Measurements from ENCODE around the gene SCAF4. TPM values are rescaled to one million over a fixed set of nuclear protein-coding genes. Genes with fewer than 3 reads are reported as not detected.

Gene SCAF4
- total and polyA plus RNA-seq, 4 donors: 7.1 to 11.1 (median 9.3) TPM

DNA sequence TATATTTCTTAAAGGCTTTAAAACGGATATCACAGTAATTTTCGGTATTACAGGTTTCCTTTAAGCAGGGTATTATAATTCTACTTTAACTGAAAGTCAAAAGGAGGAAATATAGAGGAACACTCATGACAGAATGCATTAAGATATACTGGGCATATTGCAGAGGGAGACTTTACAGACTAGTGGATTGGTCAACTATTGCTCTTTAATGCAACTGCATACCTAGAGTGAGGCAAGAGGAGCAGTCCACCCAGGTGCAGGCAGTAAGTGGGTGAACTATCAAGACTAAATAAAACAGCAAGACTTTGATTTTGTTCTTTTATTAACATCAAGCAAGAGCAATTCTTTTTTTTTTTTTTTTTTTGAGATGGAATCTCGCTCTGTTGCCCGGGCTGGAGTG, 10.5 kb downstream of the SCAF4 start:
- no peak overlapping the region for H3K4me3 ChIP-seq (ENCODE audit: low read depth in 1 of 3, low read length in 3 of 3)
- no peaks in the 10 kb centered on the region for H3K9me3 ChIP-seq (ENCODE audit: control insufficient read depth in 4 of 4, low read length in 3 of 4)
- peaks cover 0 to 2% (median 0%) of the 10 kb centered on the region in 4 donors for H3K36me3 ChIP-seq (ENCODE audit: control insufficient read depth in 4 of 4, insufficient read depth in 3 of 4, low read depth in 1 of 4, low read length in 3 of 4)
- H3K27ac ChIP-seq (ENCODE audit: low read depth in 1 of 2, low read length in 2 of 2): no peak overlapping the region
- no peaks in the 10 kb centered on the region for H3K27me3 ChIP-seq (ENCODE audit: control insufficient read depth in 4 of 4, insufficient read depth in 4 of 4, low read length in 3 of 4)
- H3K4me1 ChIP-seq (ENCODE audit: control insufficient read depth in 4 of 4, insufficient read depth in 4 of 4, low read length in 3 of 4): peaks cover 2 to 14% (median 4%) of the 10 kb centered on the region in 4 donors
- 87% methylated on average over 4 of the region's 4 CpGs for WGBS
- no peak overlapping the region for H3K9ac ChIP-seq (ENCODE audit: low read depth in 1 of 2, low read length in 2 of 2)
- no peak for DNase-seq (ENCODE audit: low spot score)
- no peak for TF ChIP-seq TAF1 (conservative IDR thresholded peaks at IDR 0.05)
- no peak for TF ChIP-seq GABPA (IDR thresholded peaks at IDR 0.05 in 1 of 2, conservative IDR thresholded peaks at IDR 0.05 in 1 of 2)
- TF ChIP-seq HNF4G (IDR thresholded peaks at IDR 0.05): no peak
- TF ChIP-seq, protein P1, sequence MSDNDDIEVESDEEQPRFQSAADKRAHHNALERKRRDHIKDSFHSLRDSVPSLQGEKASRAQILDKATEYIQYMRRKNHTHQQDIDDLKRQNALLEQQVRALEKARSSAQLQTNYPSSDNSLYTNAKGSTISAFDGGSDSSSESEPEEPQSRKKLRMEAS (IDR thresholded peaks at IDR 0.05): no peak
- TF ChIP-seq FOXA1 (IDR thresholded peaks at IDR 0.05): no peak
- TF ChIP-seq, protein P2, sequence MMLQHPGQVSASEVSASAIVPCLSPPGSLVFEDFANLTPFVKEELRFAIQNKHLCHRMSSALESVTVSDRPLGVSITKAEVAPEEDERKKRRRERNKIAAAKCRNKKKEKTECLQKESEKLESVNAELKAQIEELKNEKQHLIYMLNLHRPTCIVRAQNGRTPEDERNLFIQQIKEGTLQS (IDR thresholded peaks at IDR 0.05): no peak
- no peak for TF ChIP-seq RAD21 (IDR thresholded peaks at IDR 0.05)
- no peak for TF ChIP-seq EGR1 (IDR thresholded peaks at IDR 0.05; ENCODE audit: low read depth in 2 of 2)
- TF ChIP-seq, protein P3, sequence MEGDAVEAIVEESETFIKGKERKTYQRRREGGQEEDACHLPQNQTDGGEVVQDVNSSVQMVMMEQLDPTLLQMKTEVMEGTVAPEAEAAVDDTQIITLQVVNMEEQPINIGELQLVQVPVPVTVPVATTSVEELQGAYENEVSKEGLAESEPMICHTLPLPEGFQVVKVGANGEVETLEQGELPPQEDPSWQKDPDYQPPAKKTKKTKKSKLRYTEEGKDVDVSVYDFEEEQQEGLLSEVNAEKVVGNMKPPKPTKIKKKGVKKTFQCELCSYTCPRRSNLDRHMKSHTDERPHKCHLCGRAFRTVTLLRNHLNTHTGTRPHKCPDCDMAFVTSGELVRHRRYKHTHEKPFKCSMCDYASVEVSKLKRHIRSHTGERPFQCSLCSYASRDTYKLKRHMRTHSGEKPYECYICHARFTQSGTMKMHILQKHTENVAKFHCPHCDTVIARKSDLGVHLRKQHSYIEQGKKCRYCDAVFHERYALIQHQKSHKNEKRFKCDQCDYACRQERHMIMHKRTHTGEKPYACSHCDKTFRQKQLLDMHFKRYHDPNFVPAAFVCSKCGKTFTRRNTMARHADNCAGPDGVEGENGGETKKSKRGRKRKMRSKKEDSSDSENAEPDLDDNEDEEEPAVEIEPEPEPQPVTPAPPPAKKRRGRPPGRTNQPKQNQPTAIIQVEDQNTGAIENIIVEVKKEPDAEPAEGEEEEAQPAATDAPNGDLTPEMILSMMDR (IDR thresholded peaks at IDR 0.05; ENCODE audit: low read depth, low read length, missing input control): no peak
- TF ChIP-seq, protein P4, sequence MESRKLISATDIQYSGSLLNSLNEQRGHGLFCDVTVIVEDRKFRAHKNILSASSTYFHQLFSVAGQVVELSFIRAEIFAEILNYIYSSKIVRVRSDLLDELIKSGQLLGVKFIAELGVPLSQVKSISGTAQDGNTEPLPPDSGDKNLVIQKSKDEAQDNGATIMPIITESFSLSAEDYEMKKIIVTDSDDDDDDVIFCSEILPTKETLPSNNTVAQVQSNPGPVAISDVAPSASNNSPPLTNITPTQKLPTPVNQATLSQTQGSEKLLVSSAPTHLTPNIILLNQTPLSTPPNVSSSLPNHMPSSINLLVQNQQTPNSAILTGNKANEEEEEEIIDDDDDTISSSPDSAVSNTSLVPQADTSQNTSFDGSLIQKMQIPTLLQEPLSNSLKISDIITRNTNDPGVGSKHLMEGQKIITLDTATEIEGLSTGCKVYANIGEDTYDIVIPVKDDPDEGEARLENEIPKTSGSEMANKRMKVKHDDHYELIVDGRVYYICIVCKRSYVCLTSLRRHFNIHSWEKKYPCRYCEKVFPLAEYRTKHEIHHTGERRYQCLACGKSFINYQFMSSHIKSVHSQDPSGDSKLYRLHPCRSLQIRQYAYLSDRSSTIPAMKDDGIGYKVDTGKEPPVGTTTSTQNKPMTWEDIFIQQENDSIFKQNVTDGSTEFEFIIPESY (IDR thresholded peaks at IDR 0.05): no peak

DNA sequence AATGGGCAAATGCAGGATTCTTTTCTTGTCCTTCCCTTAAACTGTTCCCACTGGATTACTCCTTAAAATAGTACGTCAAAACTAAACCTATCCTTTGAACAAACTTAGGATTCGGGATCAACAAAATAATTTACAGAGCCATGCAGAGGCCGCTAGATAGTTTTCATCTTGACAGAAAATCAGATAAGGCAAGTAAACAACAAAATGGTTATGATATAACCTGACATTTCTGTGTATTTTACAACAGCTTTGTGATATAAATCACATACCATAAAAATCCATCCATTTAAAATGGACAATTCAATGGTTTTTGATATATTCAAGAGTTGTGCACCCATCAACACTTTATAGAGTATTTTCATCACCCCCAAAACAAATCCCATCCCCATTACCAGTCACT, 11.2 kb downstream of the SCAF4 start:
- H3K27me3 ChIP-seq (ENCODE audit: control insufficient read depth in 4 of 4, insufficient read depth in 4 of 4, low read length in 3 of 4): no peaks in the 10 kb centered on the region
- TF ChIP-seq SP1 (IDR thresholded peaks at IDR 0.05) (no peak), FOXA1 (IDR thresholded peaks at IDR 0.05) (no peak), HNF4A (conservative IDR thresholded peaks at IDR 0.05) (no peak), HNF4G (IDR thresholded peaks at IDR 0.05) (no peak), RAD21 (IDR thresholded peaks at IDR 0.05) (no peak), NR2F2 (IDR thresholded peaks at IDR 0.05) (no peak), FOXA2 (IDR thresholded peaks at IDR 0.05) (no peak), YY1 (IDR thresholded peaks at IDR 0.05) (no peak), RXRA (IDR thresholded peaks at IDR 0.05) (no peak), GABPA (IDR thresholded peaks at IDR 0.05 in 1 of 2, conservative IDR thresholded peaks at IDR 0.05 in 1 of 2) (no peak), JUND (IDR thresholded peaks at IDR 0.05) (no peak), TAF1 (conservative IDR thresholded peaks at IDR 0.05) (no peak)
- TF ChIP-seq, protein P5, sequence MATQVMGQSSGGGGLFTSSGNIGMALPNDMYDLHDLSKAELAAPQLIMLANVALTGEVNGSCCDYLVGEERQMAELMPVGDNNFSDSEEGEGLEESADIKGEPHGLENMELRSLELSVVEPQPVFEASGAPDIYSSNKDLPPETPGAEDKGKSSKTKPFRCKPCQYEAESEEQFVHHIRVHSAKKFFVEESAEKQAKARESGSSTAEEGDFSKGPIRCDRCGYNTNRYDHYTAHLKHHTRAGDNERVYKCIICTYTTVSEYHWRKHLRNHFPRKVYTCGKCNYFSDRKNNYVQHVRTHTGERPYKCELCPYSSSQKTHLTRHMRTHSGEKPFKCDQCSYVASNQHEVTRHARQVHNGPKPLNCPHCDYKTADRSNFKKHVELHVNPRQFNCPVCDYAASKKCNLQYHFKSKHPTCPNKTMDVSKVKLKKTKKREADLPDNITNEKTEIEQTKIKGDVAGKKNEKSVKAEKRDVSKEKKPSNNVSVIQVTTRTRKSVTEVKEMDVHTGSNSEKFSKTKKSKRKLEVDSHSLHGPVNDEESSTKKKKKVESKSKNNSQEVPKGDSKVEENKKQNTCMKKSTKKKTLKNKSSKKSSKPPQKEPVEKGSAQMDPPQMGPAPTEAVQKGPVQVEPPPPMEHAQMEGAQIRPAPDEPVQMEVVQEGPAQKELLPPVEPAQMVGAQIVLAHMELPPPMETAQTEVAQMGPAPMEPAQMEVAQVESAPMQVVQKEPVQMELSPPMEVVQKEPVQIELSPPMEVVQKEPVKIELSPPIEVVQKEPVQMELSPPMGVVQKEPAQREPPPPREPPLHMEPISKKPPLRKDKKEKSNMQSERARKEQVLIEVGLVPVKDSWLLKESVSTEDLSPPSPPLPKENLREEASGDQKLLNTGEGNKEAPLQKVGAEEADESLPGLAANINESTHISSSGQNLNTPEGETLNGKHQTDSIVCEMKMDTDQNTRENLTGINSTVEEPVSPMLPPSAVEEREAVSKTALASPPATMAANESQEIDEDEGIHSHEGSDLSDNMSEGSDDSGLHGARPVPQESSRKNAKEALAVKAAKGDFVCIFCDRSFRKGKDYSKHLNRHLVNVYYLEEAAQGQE (IDR thresholded peaks at IDR 0.05): no peak
- TF ChIP-seq, protein P2 (IDR thresholded peaks at IDR 0.05): no peak
- TF ChIP-seq, protein P1 (IDR thresholded peaks at IDR 0.05): no peak
- TF ChIP-seq, protein P4 (IDR thresholded peaks at IDR 0.05): no peak
- TF ChIP-seq, protein P3 (IDR thresholded peaks at IDR 0.05; ENCODE audit: low read depth, low read length, missing input control): no peak
- 80% methylated on average over 3 of the region's 3 CpGs for WGBS
- peaks cover 2 to 14% (median 4%) of the 10 kb centered on the region in 4 donors for H3K4me1 ChIP-seq (ENCODE audit: control insufficient read depth in 4 of 4, insufficient read depth in 4 of 4, low read length in 3 of 4)
- no peak overlapping the region for H3K27ac ChIP-seq (ENCODE audit: low read depth in 1 of 2, low read length in 2 of 2)
- H3K9ac ChIP-seq (ENCODE audit: low read depth in 1 of 2, low read length in 2 of 2): no peak overlapping the region
- no peak overlapping the region for H3K4me3 ChIP-seq (ENCODE audit: low read depth in 1 of 3, low read length in 3 of 3)
- H3K36me3 ChIP-seq (ENCODE audit: control insufficient read depth in 4 of 4, insufficient read depth in 3 of 4, low read depth in 1 of 4, low read length in 3 of 4): peaks cover 0 to 2% (median 0%) of the 10 kb centered on the region in 4 donors
- DNase-seq (ENCODE audit: low spot score): no peak
- H3K9me3 ChIP-seq (ENCODE audit: control insufficient read depth in 4 of 4, low read length in 3 of 4): no peaks in the 10 kb centered on the region
